ENCODE data around the gene HIRIP3.
"Not testable (repeated sequence)": the region's sequence is repeated elsewhere in the genome, so short reads cannot be mapped to it uniquely, and the experiment has no call there.

- TF ChIP-seq CTCF (IDR thresholded peaks at IDR 0.05; ENCODE audit: extremely low read depth in 1 of 2, insufficient read depth in 1 of 2, low read depth in 1 of 2, low read length in 2 of 2); MAX (IDR thresholded peaks at IDR 0.05; ENCODE audit: insufficient read depth, insufficient read length); POLR2A (IDR thresholded peaks at IDR 0.05; ENCODE audit: low read depth, low read length); JUN (IDR thresholded peaks at IDR 0.05; ENCODE audit: borderline replicate concordance, insufficient read depth, insufficient read length, low read depth); MYC (IDR thresholded peaks at IDR 0.05; ENCODE audit: low read depth, low read length); FOS (IDR thresholded peaks at IDR 0.05; ENCODE audit: borderline replicate concordance, insufficient read depth, low read length): not testable (repeated sequence)
Observed at GRCh38 chr16:30015450-30015849, 20.0 kb upstream of the HIRIP3 start.
